Raji (cell line): ENCODE data around the gene GRPR.

ENCODE experiments used
- POLR2A ChIP-seq: IDR thresholded peaks from 2 replicates; pipeline ENCODE4 v1.6.1; 2011; ENCODE audit warnings: low read depth, low read length, control low read depth; ENCODE audit not compliant: insufficient read depth

The GRPR gene

GRCh38 chrX:16199343-16199742, 76.0 kb downstream of the GRPR start:
- TF ChIP-seq POLR2A = no peak

- TF ChIP-seq POLR2A = no peak
Observed at GRCh38 chrX:16202943-16203342, 79.6 kb downstream of the GRPR start.
